GM13977 (cell line): Measurements from ENCODE around the gene STIMATE.

Source experiments
- DNase-seq: peaks from one replicate; pipeline ENCODE4 v3.0.0; 2012; ENCODE audit warnings: low spot score
- CTCF ChIP-seq: IDR thresholded peaks from 2 replicates; pipeline ENCODE4 v1.5.1; 2012; ENCODE audit warnings: mild to moderate bottlenecking, control low read depth; ENCODE audit not compliant: insufficient read depth; ENCODE audit errors: extremely low read depth, missing control alignments
- in situ Hi-C: fragments of 300-500 bp; cut with MboI; formaldehyde crosslinking; loops from one replicate; pipeline ENCODE4 v1.12.0; 2022; ENCODE audit warnings: low sequenced_read_pairs, low pct_unique_long_range_greater_than_20kb, mixed read lengths, inconsistent platforms; ENCODE audit not compliant: unreplicated experiment

STIMATE gene

DNA sequence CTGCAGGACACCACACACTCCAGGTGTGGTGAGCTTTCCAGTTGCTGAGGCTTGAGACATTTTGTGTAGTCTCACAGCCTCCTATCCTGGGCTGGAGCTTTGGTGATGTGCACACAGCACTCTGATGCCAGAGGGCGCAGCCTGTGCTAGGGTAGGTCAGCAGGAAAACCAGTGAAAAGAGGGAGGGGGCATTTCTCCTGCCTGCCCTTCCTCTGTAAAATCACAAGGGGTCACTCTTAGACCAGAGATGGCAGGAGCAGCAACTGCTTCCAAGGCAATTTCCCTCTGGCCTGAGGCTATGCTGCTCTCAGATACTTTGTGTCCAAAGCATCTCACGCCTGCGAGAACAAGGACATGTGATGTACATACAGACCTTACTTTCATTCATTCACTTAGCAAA is 46.0 kb downstream of the STIMATE start:
- in situ Hi-C loops: no loop called here
- TF ChIP-seq CTCF: peak; percentile 80
- peak; percentile 68 for DNase-seq

DNA sequence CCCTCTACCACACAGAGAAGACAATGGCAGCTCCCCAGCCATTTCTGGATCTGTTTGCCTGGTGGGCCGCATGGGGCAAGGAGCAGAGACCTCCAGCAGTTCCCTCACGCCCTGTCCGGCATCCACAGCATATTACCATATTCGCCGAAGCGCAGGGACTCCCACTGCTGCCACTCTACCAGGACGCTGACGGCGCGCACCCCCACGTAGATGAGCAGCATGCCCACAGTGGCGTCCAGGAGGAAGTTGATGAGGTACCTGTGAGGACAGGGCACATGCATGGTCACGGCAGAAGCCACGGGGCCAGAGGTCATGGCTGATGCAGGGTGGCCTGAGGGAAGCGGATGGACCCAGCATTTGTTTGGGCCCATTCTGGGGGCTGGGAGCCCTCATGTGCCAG is 47.7 kb downstream of the STIMATE start:
- no peak for TF ChIP-seq CTCF
- no peak for DNase-seq
- in situ Hi-C loops: no loop called here

DNA sequence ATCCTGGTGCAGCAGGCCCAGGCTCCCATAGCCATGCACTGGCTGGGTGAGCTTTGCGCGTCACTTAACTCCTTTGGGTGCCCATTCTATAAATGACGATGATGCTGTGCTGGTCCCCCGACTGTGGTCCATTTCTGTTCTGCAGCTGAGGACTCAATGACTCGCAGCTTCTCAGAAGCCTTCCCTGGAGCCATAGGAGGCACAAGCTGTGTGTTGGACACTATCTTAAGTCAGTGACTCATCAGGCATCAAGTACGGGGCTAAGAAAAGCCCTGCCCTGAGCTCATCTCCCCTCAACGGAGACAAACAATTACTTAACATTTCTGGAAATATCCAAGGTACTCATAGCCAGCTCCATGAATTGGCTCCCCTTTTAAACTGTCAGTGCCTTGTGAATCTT is 48.7 kb downstream of the STIMATE start:
- TF ChIP-seq CTCF: no peak
- no peak for DNase-seq
- in situ Hi-C loops: no loop called here

DNA sequence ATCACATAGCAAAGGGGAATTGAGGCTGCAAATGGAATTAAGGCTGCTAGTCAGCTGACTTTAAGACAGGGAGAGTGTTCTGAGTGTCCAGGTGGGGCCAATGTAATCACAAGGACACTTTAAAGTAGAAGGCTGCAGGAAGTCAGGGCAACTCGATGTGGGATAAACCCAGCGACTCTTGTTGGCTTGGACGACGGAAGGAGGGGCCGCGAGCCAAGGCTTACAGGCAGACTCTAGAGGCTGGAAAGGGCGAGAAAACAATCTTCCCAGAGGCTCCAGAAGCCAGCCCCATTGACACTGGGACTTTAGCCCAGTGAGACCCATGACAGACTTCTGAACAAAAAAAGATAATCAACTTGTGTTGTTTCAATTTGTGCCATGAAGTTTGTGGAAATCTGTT is 49.6 kb downstream of the STIMATE start:
- DNase-seq: no peak
- no peak for TF ChIP-seq CTCF
- in situ Hi-C loops: no loop called here

- in situ Hi-C loops: no loop called here
- TF ChIP-seq CTCF: no peak
- no peak for DNase-seq
These were observed 50.1 kb downstream of the STIMATE start for GRCh38 chr3:52847241-52847640.

GRCh38 chr3:52846432-52846965 is 50.8 kb downstream of the STIMATE start:
- TF ChIP-seq CTCF: no peak
- in situ Hi-C loops: no loop called here
- DNase-seq: no peak

DNA sequence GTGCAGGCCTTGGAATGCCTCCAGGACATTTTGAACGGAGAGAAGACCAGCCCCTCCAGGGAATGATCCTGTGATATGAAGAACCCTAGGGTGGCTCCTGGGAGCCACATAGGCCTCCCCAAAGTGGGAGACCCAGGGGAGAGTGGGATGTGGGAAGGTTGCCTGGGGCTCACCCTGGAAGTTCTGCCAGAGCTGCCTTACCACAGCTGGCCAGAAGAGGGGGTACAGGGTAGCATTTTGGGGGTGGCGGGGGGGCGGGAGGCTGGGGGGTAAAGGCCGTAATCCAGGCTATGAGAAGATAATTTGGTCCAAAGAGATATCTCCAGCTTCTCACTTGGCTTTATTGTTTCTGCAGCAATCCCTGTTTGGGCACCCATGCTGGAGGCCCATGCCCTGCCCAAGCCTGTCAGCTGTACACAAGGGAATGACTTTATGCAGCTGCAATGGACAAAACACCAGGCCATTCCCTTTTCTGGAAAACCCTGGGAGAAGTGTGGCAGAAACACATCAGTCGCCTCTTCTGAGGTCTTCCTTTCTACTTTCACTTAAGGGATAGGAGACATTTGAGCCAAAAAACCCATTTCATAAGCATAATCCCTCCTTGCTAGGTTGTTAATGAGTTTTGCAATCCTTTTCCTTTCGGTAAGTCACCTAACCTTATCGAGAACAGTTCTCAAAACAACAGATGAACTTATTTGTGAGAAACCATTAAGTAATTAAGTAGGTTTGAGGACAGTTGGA is 51.5 kb downstream of the STIMATE start:
- DNase-seq: no peak
- in situ Hi-C loops: no loop called here
- TF ChIP-seq CTCF: peak; percentile 26
